HCT116 (cell line): ENCODE results near the gene SERTAD1. TPM values are rescaled to one million over a fixed set of nuclear protein-coding genes. Genes with fewer than 3 reads are reported as not detected.

ENCODE experiments used
- ATAC-seq: fragments of 200-7000 bp; cut with Tn5 transposase; 2 replicates; pipeline ENCODE4 v1.9.1; 2020; ENCODE audit warnings: mild to moderate bottlenecking, moderate library complexity
- BruUV-seq: library from RNA; stranded (reverse); fragments of 400-500 nt; replicated peaks from 2 replicates; lab custom pipeline; 2021; lab: Mats Ljungman, UMichigan
- CTCF ChIA-PET: fragments of 300-600 bp; sonication (Branson Sonifier 250); formaldehyde crosslinking; loops from one replicate; lab custom pipeline; 2021; ENCODE audit warnings: antibody characterized with exemption; lab: Charles Lee
- POLR2A ChIA-PET: fragments of 300-600, 350-600 bp; sonication (Branson Sonifier 250); formaldehyde crosslinking; loops from one replicate; lab custom pipeline; 2021; ENCODE audit warnings: antibody characterized with exemption; lab: Charles Lee
- RAD21 ChIA-PET, 2 experiments: fragments of 300-600 bp; sonication (Branson Sonifier 250); formaldehyde crosslinking; loops; one replicate each; lab custom pipeline; 2023; ENCODE audit warnings: low total read pairs in 2 of 2; ENCODE audit not compliant: uncharacterized antibody in 2 of 2, unreplicated experiment in 2 of 2, low non-redundant PET in 1 of 2; lab: Charles Lee
- DNase-seq: peaks from one replicate; pipeline ENCODE4 v3.0.0-alpha.2; 2010; ENCODE audit warnings: low read depth, low spot score
- H2AFZ ChIP-seq: fragments of 200-600 bp; shearing (Covaris generic), sonication (generic); 2 replicates; pipeline ENCODE4 v1.6.1; 2017; ENCODE audit warnings: low read depth, mixed run types, mixed read lengths, antibody characterized with exemption, low read length; ENCODE audit not compliant: poor library complexity, severe bottlenecking
- H3K27ac ChIP-seq: 2 replicates; pipeline ENCODE4 v1.5.1; 2012; ENCODE audit warnings: low read depth, low read length
- H3K27me3 ChIP-seq: fragments of 200-600 bp; sonication (generic); 2 replicates; pipeline ENCODE4 v1.6.1; 2016; ENCODE audit warnings: mixed run types, low read length, mixed read lengths; ENCODE audit not compliant: insufficient read depth
- H3K36me3 ChIP-seq, 2 experiments: fragments of 200-500 bp in 1 of 2; fragments of 200-600 bp in 1 of 2; sonication (Bioruptor generic) in 1 of 2; sonication (generic) in 1 of 2; 2 replicates each; pipeline versions ENCODE4 v1.5.1 to v1.6.1; 2014 to 2016; ENCODE audit warnings: low read length in 2 of 2, inconsistent platforms in 1 of 2, mixed read lengths in 1 of 2, mixed run types in 1 of 2; ENCODE audit not compliant: insufficient read depth in 2 of 2, control insufficient read depth in 1 of 2
- H3K4me1 ChIP-seq, 2 experiments: fragments of 200-600 bp in 1 of 2; sonication (generic) in 1 of 2; 2 replicates each; pipeline versions ENCODE4 v1.5.1 to v1.6.1; 2012 to 2017; ENCODE audit warnings: low read length in 2 of 2, inconsistent platforms in 1 of 2, mild to moderate bottlenecking in 1 of 2, mixed read lengths in 1 of 2, mixed run types in 1 of 2, moderate library complexity in 1 of 2; ENCODE audit not compliant: insufficient read depth in 2 of 2, control insufficient read depth in 1 of 2
- H3K4me2 ChIP-seq: fragments of 200-600 bp; sonication (generic); 2 replicates; pipeline ENCODE4 v1.6.1; 2017; ENCODE audit warnings: mixed run types, low read length, mixed read lengths
- H3K4me3 ChIP-seq, 2 experiments: fragments of 200-600 bp in 1 of 2; sonication (generic) in 1 of 2; replicated peaks in 1 of 2; 2 replicates each; pipeline ENCODE4 v1.5.1; 2011 to 2016; ENCODE audit warnings: low read length in 2 of 2, control low read depth in 1 of 2, low read depth in 1 of 2, mild to moderate bottlenecking in 1 of 2, mixed read lengths in 1 of 2, mixed run types in 1 of 2
- H3K79me2 ChIP-seq: fragments of 200-600 bp; sonication (generic); 2 replicates; pipeline ENCODE4 v1.6.1; 2017; ENCODE audit warnings: mild to moderate bottlenecking, mixed run types, low read length, moderate library complexity, mixed read lengths; ENCODE audit not compliant: insufficient read depth
- H3K9ac ChIP-seq: fragments of 200-600 bp; sonication (generic); 2 replicates; pipeline ENCODE4 v1.6.1; 2016; ENCODE audit warnings: low read length, mixed read lengths
- H3K9me2 ChIP-seq: fragments of 200-600 bp; sonication (generic), shearing (Covaris generic); 2 replicates; pipeline ENCODE4 v1.6.1; 2017; ENCODE audit warnings: mixed run types, mild to moderate bottlenecking, moderate library complexity; ENCODE audit not compliant: insufficient read depth
- H3K9me3 ChIP-seq, 2 experiments: fragments of 200-500 bp in 1 of 2; fragments of 200-600 bp in 1 of 2; sonication (Bioruptor generic) in 1 of 2; sonication (generic) in 1 of 2; 2 replicates each; pipeline ENCODE4 v1.6.1; 2014 to 2017; ENCODE audit warnings: low read length in 2 of 2, mixed read lengths in 2 of 2, inconsistent platforms in 1 of 2, low read depth in 1 of 2, mild to moderate bottlenecking in 1 of 2, mixed run types in 1 of 2, moderate library complexity in 1 of 2; ENCODE audit not compliant: control insufficient read depth in 1 of 2, insufficient read depth in 1 of 2
- H4K20me1 ChIP-seq: fragments of 200-600 bp; sonication (generic), shearing (Covaris generic); 2 replicates; pipeline ENCODE4 v1.6.1; 2017; ENCODE audit warnings: mixed run types, mild to moderate bottlenecking, moderate library complexity; ENCODE audit not compliant: insufficient read depth
- ATF3 ChIP-seq: IDR thresholded peaks from 2 replicates; pipeline ENCODE4 v1.6.1; 2012
- CEBPB ChIP-seq: IDR thresholded peaks from 2 replicates; pipeline ENCODE4 v1.6.1; 2012; ENCODE audit warnings: low read depth
- CTCF ChIP-seq, 3 experiments: fragments of 200-600 bp in 1 of 3; sonication (generic) in 1 of 3; IDR thresholded peaks in 2 of 3; conservative IDR thresholded peaks in 1 of 3; 2 replicates each; pipeline ENCODE4 v1.5.1; 2012 to 2017; ENCODE audit warnings: low read depth in 2 of 3, low read length in 2 of 3, antibody characterized with exemption in 1 of 3, borderline replicate concordance in 1 of 3, control low read depth in 1 of 3, mild to moderate bottlenecking in 1 of 3, mixed read lengths in 1 of 3, mixed run types in 1 of 3, moderate library complexity in 1 of 3; ENCODE audit not compliant: insufficient read depth in 1 of 3
- ELF1 ChIP-seq: IDR thresholded peaks from 2 replicates; pipeline ENCODE4 v1.6.1; 2012; ENCODE audit warnings: low read depth, borderline replicate concordance
- EZH2phosphoT487 ChIP-seq: fragments of 200-600 bp; IDR thresholded peaks from 2 replicates; pipeline ENCODE4 v1.6.1; 2018; ENCODE audit warnings: antibody characterized with exemption, borderline replicate concordance
- FOSL1 ChIP-seq: IDR thresholded peaks from 2 replicates; pipeline ENCODE4 v1.6.1; 2012; ENCODE audit warnings: low read depth
- JUND ChIP-seq: IDR thresholded peaks from 2 replicates; pipeline ENCODE4 v1.6.1; 2012
- MAX ChIP-seq: IDR thresholded peaks from 2 replicates; pipeline ENCODE4 v1.6.1; 2012
- POLR2AphosphoS5 ChIP-seq: IDR thresholded peaks from 2 replicates; pipeline ENCODE4 v1.6.1; 2011; ENCODE audit warnings: mild to moderate bottlenecking, low read depth, low read length, moderate library complexity
- RAD21 ChIP-seq: IDR thresholded peaks from 2 replicates; pipeline ENCODE4 v1.6.1; 2012; ENCODE audit warnings: low read depth, mild to moderate bottlenecking
- REST ChIP-seq: IDR thresholded peaks from 2 replicates; pipeline ENCODE4 v1.6.1; 2012; ENCODE audit warnings: low read depth
- SP1 ChIP-seq: IDR thresholded peaks from 2 replicates; pipeline ENCODE4 v1.6.1; 2012; ENCODE audit warnings: low read depth
- SRF ChIP-seq: IDR thresholded peaks from 2 replicates; pipeline ENCODE4 v1.6.1; 2012; ENCODE audit warnings: low read depth
- TCF7L2 ChIP-seq: IDR thresholded peaks from 2 replicates; pipeline ENCODE4 v1.7.0; 2011; ENCODE audit warnings: borderline replicate concordance, inconsistent platforms; ENCODE audit not compliant: insufficient read depth, insufficient read length; ENCODE audit errors: extremely low read depth
- YY1 ChIP-seq: IDR thresholded peaks from 2 replicates; pipeline ENCODE4 v1.6.1; 2011; ENCODE audit warnings: low read length, low read depth, moderate library complexity, mild to moderate bottlenecking; ENCODE audit not compliant: insufficient replicate concordance; ENCODE audit errors: extremely low read depth
- ZBTB33 ChIP-seq: IDR thresholded peaks from 2 replicates; pipeline ENCODE4 v1.6.1; 2011; ENCODE audit warnings: mild to moderate bottlenecking, low read length, moderate library complexity; ENCODE audit not compliant: insufficient replicate concordance; ENCODE audit errors: extremely low read depth
- ZFX ChIP-seq: fragments of 450-650 bp; IDR thresholded peaks from 2 replicates; pipeline ENCODE4 v1.6.1; 2017
- ZNF274 ChIP-seq: fragments of 200-500 bp; sonication (Bioruptor generic); IDR thresholded peaks from 2 replicates; pipeline ENCODE4 v1.6.1; 2014; ENCODE audit warnings: mild to moderate bottlenecking, low read depth, low read length, inconsistent platforms
- intact Hi-C: fragments of 100-400 bp; cut with micrococcal nuclease; formaldehyde crosslinking; loops from 2 replicates; pipeline ENCODE4 v1.10.0; 2022
- total RNA-seq: library from RNA; stranded (reverse); gene quantifications from one replicate; pipeline ENCODE4 v1.2.1, GENCODE V29; 2021; ENCODE audit not compliant: unreplicated experiment

The SERTAD1 gene
- total RNA-seq, 1 experiment from 2014 or later, result 30.3 TPM

GRCh38 chr19:40376286-40376862 lies 49.4 kb downstream of the SERTAD1 start:
- Histone ChIP-seq H3K4me3 (no peak overlapping the region), H3K4me2 (no peak overlapping the region), H3K9me2 (no peaks in the 10 kb centered on the region), H3K4me1 (no peaks in the 10 kb centered on the region), H4K20me1 (no peaks in the 10 kb centered on the region), H3K79me2 (no peaks in the 10 kb centered on the region), H2AFZ (no peak overlapping the region), H3K27me3 (no peaks in the 10 kb centered on the region), H3K9ac (no peak overlapping the region), H3K9me3 (no peaks in the 10 kb centered on the region), H3K36me3 (no peaks in the 10 kb centered on the region; a peak in 1 of 4 replicates), H3K27ac (no peak overlapping the region)
- ATAC-seq, result no peak
- POLR2A ChIA-PET, result no interaction called here
- DNase-seq, result no peak
- CTCF ChIA-PET, result no interaction called here
- TF ChIP-seq ATF3, result no peak
- no peak for TF ChIP-seq FOSL1
- no peak for TF ChIP-seq REST
- TF ChIP-seq ZNF274, result no peak
- TF ChIP-seq CEBPB, result no peak
- no peak for TF ChIP-seq SRF
- TF ChIP-seq ZBTB33, result no peak
- no peak for TF ChIP-seq RAD21
- TF ChIP-seq CTCF (IDR thresholded peaks at IDR 0.05 in 2 of 3, conservative IDR thresholded peaks at IDR 0.05 in 1 of 3; ENCODE audit: borderline replicate concordance in 1 of 3, insufficient read depth in 1 of 3, low read depth in 2 of 3, low read length in 2 of 3), result no peak
- TF ChIP-seq POLR2AphosphoS5, result no peak
- no peak for TF ChIP-seq MAX
- TF ChIP-seq ZFX, result no peak
- TF ChIP-seq SP1, result no peak
- no peak for TF ChIP-seq ELF1
- no peak for TF ChIP-seq TCF7L2
- TF ChIP-seq YY1, result no peak
- no peak for TF ChIP-seq JUND
- TF ChIP-seq EZH2phosphoT487, result no peak
- RAD21 ChIA-PET, result no interaction called here
- BruUV-seq, result no TSS peak
- intact Hi-C loops, result no loop called here
